SU-DHL-6 (cell line): ENCODE results near the gene RAP1GAP.

Experiments used
- CTCF ChIP-seq: fragments of 200-600 bp; sonication (generic); IDR thresholded peaks from one replicate; pipeline ENCODE4 v1.5.1; 2017; ENCODE audit warnings: antibody characterized with exemption, mild to moderate bottlenecking, low read length, moderate library complexity; ENCODE audit not compliant: insufficient read depth, poor library complexity, severe bottlenecking
- EZH2phosphoT487 ChIP-seq: fragments of 200-600 bp; sonication (generic), shearing (Covaris generic); conservative IDR thresholded peaks from 2 replicates; pipeline ENCODE4 v1.6.1; 2018; ENCODE audit warnings: mild to moderate bottlenecking, antibody characterized with exemption, low read length, moderate library complexity, mixed read lengths

GRCh38 chr1:21589618-21590017, 79.5 kb downstream of the RAP1GAP start:
- TF ChIP-seq CTCF (no peak), EZH2phosphoT487 (no peak)
